ENCODE data around the gene DNAJB5.

The DNAJB5 gene

GRCh38 chr9:34985311-34985899 lies 4.1 kb upstream of the DNAJB5 start:
- DNase-seq: peak; percentile 61

- DNase-seq: peak; percentile 59
Measured at GRCh38 chr9:34986540-34987047, 3.0 kb upstream of the DNAJB5 start.

GRCh38 chr9:34987160-34987901 lies 2.2 kb upstream of the DNAJB5 start:
- peak; percentile 16 for DNase-seq

GRCh38 chr9:34988218-34989002 lies 1.1 kb upstream of the DNAJB5 start:
- DNase-seq: peak; percentile 45

GRCh38 chr9:34989946-34990635 lies 546 bp downstream of the DNAJB5 start:
- DNase-seq: peak; percentile 24

- DNase-seq: no peak
Measured at GRCh38 chr9:34990908-34991606, 1.5 kb downstream of the DNAJB5 start.

GRCh38 chr9:34991607-34992375 lies 2.2 kb downstream of the DNAJB5 start:
- DNase-seq: peak; percentile 54

- DNase-seq: peak; percentile 78
Measured at GRCh38 chr9:34992376-34992951, 2.9 kb downstream of the DNAJB5 start.

- DNase-seq: peak; percentile 10
Measured at GRCh38 chr9:34993502-34994259, 4.1 kb downstream of the DNAJB5 start.

- no peak for DNase-seq
Measured at GRCh38 chr9:34994260-34994899, 4.8 kb downstream of the DNAJB5 start.

- DNase-seq: no peak
Measured at GRCh38 chr9:34994900-34995669, 5.5 kb downstream of the DNAJB5 start.

- no peak for DNase-seq
Measured at GRCh38 chr9:34995670-34996060, 6.1 kb downstream of the DNAJB5 start.

GRCh38 chr9:34996181-34996904 lies 6.8 kb downstream of the DNAJB5 start:
- no peak for DNase-seq

GRCh38 chr9:34996905-34997279 lies 7.3 kb downstream of the DNAJB5 start:
- no peak for DNase-seq

- no peak for DNase-seq
Measured at GRCh38 chr9:34997379-34997781, 7.8 kb downstream of the DNAJB5 start.

- no peak for DNase-seq
Measured at GRCh38 chr9:34998266-34998665, 8.7 kb downstream of the DNAJB5 start.

GRCh38 chr9:34999576-34999975 lies 10.0 kb downstream of the DNAJB5 start:
- no peak for DNase-seq

GRCh38 chr9:35000535-35001284 lies 11.2 kb downstream of the DNAJB5 start:
- DNase-seq: no peak

Measured in stimulated activated CD4-positive, alpha-beta T cell treated with anti-CD3 and anti-CD28 coated beads, Interleukin-1b, Interleukin-23, amount 100 ng/mL, for 48 hours (primary cell).